NCI-H524 (cell line): Measurements from ENCODE around the gene XG.

Experiments used
- DNase-seq, 2 experiments: peaks; one replicate each; lab custom pipeline; 2025; lab: John Stamatoyannopoulos, UW

The XG gene

GRCh38 chrX:2819345-2820135 is 67.7 kb downstream of the XG start:
- peak in 1 of 2 experiments; percentile 13 for DNase-seq

- DNase-seq = no peak
Measured at GRCh38 chrX:2820136-2820771, 68.4 kb downstream of the XG start.

GRCh38 chrX:2823795-2824386 is 72.1 kb downstream of the XG start:
- DNase-seq = no peak

GRCh38 chrX:2824886-2825285 is 73.0 kb downstream of the XG start:
- DNase-seq = no peak

- DNase-seq = peak in 1 of 2 experiments; percentile 30
Measured at GRCh38 chrX:2828344-2828958, 76.6 kb downstream of the XG start, which contains the start of gene GYG2. Gene GYG2, plus strand, starts transcription at chrX:2828930. Its CDS starts 1,259 bp downstream, at chrX:2830189.

GRCh38 chrX:2828959-2829411 is 77.1 kb downstream of the XG start:
- peak; percentile 2 to 14 for DNase-seq

GRCh38 chrX:2829469-2830246 is 77.8 kb downstream of the XG start:
- peak in 1 of 2 experiments; percentile 18 for DNase-seq

- no peak for DNase-seq
Measured at GRCh38 chrX:2831471-2832228, 79.8 kb downstream of the XG start.

GRCh38 chrX:2837961-2838360 is 86.1 kb downstream of the XG start:
- DNase-seq = no peak

GRCh38 chrX:2840961-2841360 is 89.1 kb downstream of the XG start:
- no peak for DNase-seq

- DNase-seq = no peak
Measured at GRCh38 chrX:2841537-2841936, 89.7 kb downstream of the XG start.

GRCh38 chrX:2846992-2847391 is 95.2 kb downstream of the XG start:
- no peak for DNase-seq

- no peak for DNase-seq
Measured at GRCh38 chrX:2848871-2849301, 97.0 kb downstream of the XG start.

- DNase-seq = no peak
Measured at GRCh38 chrX:2854918-2855317, 103.1 kb downstream of the XG start.

GRCh38 chrX:2855761-2856160 is 103.9 kb downstream of the XG start:
- DNase-seq = no peak

GRCh38 chrX:2857566-2857965 is 105.7 kb downstream of the XG start:
- DNase-seq = no peak

- DNase-seq = no peak
Measured at GRCh38 chrX:2859197-2859797, 107.5 kb downstream of the XG start.

GRCh38 chrX:2862404-2862803 is 110.6 kb downstream of the XG start:
- no peak for DNase-seq

- DNase-seq = no peak
Measured at GRCh38 chrX:2863646-2864045, 111.8 kb downstream of the XG start.
